Smooth muscle cell (in vitro differentiated cells): Measurements from ENCODE around the gene MBOAT7. TPM values are rescaled to one million over a fixed set of nuclear protein-coding genes. Genes with fewer than 3 reads are reported as not detected.
A peak's percentile ranks its signal among the peaks of the same experiment; 100 is the strongest.

ENCODE experiments used
- DNase-seq: peaks from one replicate; lab custom pipeline; 2025; ENCODE audit not compliant: unreplicated experiment; lab: John Stamatoyannopoulos, UW
- H2AFZ ChIP-seq: fragments of 200-600 bp; sonication (generic); 2 replicates; pipeline ENCODE4 v1.6.0; 2016; ENCODE audit warnings: antibody characterized with exemption, low read depth, mild to moderate bottlenecking
- H3F3A ChIP-seq: fragments of 200-600 bp; sonication (generic); 2 replicates; pipeline ENCODE4 v1.6.0; 2017; ENCODE audit warnings: antibody characterized with exemption, low read depth
- H3K27ac ChIP-seq: fragments of 200-600 bp; sonication (generic); 2 replicates; pipeline ENCODE4 v1.5.1; 2016; ENCODE audit warnings: low read depth, mild to moderate bottlenecking
- H3K27me3 ChIP-seq: fragments of 200-600 bp; sonication (generic); 2 replicates; pipeline ENCODE4 v1.6.1; 2016; ENCODE audit warnings: low read depth, mild to moderate bottlenecking
- H3K36me3 ChIP-seq: fragments of 200-600 bp; sonication (generic); 2 replicates; pipeline ENCODE4 v1.5.1; 2016; ENCODE audit warnings: low read depth
- H3K4me1 ChIP-seq: fragments of 200-600 bp; sonication (generic); 2 replicates; pipeline ENCODE4 v1.5.1; 2016; ENCODE audit warnings: low read depth
- H3K4me2 ChIP-seq: fragments of 200-600 bp; sonication (generic); 2 replicates; pipeline ENCODE4 v1.6.0; 2016; ENCODE audit warnings: mild to moderate bottlenecking
- H3K4me3 ChIP-seq: fragments of 200-600 bp; sonication (generic); 2 replicates; pipeline ENCODE4 v1.5.1; 2016; ENCODE audit warnings: mild to moderate bottlenecking
- H3K79me2 ChIP-seq: fragments of 200-600 bp; sonication (generic); 2 replicates; pipeline ENCODE4 v1.6.0; 2016; ENCODE audit warnings: low read depth, mild to moderate bottlenecking
- H3K9ac ChIP-seq: fragments of 200-600 bp; sonication (generic); 2 replicates; pipeline ENCODE4 v1.6.0; 2016; ENCODE audit warnings: low read depth
- H3K9me3 ChIP-seq: fragments of 200-600 bp; sonication (generic); replicated peaks from 2 replicates; pipeline ENCODE4 v1.5.1; 2016; ENCODE audit warnings: low read depth
- H4K20me1 ChIP-seq: fragments of 200-600 bp; sonication (generic); 2 replicates; pipeline ENCODE4 v1.6.0; 2016; ENCODE audit warnings: low read depth
- WGBS: methylation state at CpG from one replicate; pipeline ENCODE4 v1.1.7; 2016; ENCODE audit warnings: low lambda C conversion rate; 5-methylcytosine and 5-hydroxymethylcytosine counted together
- polyA plus RNA-seq: library from polyadenylated mRNA; unstranded; fragments of >200 nt; fragmentation: Nextera tagmentation; extraction: Ambion mirVana; gene quantifications from 2 replicates; pipeline ENCODE4 v1.2.1, GENCODE V29; 2016
- total RNA-seq: library from RNA; depleted of rRNA; stranded (reverse); fragments of >200 nt; gene quantifications from 2 replicates; pipeline ENCODE4 v1.2.3, GENCODE V29; 2014
- TF ChIP-seq, protein P1 (sequence below): fragments of 200-600 bp; sonication (generic); IDR thresholded peaks from 2 replicates; pipeline ENCODE4 v1.5.1; 2017; ENCODE audit warnings: borderline replicate concordance, mild to moderate bottlenecking, antibody characterized with exemption; ENCODE audit not compliant: insufficient read depth, poor library complexity, severe bottlenecking

Gene MBOAT7
- total and polyA plus RNA-seq, 2 experiments from 2014 or later, result 106 to 110 TPM

DNA sequence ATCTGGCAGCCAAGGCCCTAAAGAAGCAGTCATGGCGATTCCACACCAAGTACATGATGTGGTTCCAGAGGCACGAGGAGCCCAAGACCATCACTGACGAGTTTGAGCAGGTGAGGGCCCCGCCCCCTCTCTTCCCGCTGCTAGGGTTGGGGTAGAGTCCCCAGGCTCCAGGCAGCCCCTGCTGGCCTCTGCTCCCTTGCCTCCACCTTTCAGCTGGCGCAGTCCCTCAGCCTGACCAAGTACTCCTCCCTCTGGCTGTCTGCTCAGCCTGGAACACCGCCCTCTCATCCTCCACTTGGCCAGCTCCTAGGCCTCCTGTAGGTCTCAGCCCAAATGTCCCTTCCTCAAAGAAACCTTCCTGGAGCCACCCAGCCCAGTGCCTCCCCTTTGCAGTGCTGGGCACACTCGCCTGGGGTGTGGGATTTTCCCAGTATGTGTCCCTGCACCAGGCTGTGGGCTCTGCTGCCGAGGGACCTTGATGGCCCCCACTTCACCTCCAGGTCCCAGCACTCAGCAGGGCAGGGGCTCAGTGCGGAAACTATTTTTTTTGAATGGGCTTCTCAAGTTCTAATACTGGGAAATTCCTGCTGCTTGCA is 35.6 kb downstream of the MBOAT7 start:
- H3F3A ChIP-seq, result peaks cover 29% of the 10 kb centered on the region
- H3K4me3 ChIP-seq, result no peak overlapping the region
- H4K20me1 ChIP-seq, result peaks cover 9% of the 10 kb centered on the region
- H3K27me3 ChIP-seq, result no peaks in the 10 kb centered on the region
- H3K27ac ChIP-seq, result peak overlapping the region; percentile 4
- H3K79me2 ChIP-seq, result peaks cover 6% of the 10 kb centered on the region
- H3K36me3 ChIP-seq, result no peaks in the 10 kb centered on the region
- H3K4me1 ChIP-seq, result peaks cover 6% of the 10 kb centered on the region
- H2AFZ ChIP-seq, result no peak overlapping the region
- no peaks in the 10 kb centered on the region for H3K9me3 ChIP-seq
- WGBS, result 96% methylated on average over 10 of the region's 10 CpGs
- TF ChIP-seq, protein P1, sequence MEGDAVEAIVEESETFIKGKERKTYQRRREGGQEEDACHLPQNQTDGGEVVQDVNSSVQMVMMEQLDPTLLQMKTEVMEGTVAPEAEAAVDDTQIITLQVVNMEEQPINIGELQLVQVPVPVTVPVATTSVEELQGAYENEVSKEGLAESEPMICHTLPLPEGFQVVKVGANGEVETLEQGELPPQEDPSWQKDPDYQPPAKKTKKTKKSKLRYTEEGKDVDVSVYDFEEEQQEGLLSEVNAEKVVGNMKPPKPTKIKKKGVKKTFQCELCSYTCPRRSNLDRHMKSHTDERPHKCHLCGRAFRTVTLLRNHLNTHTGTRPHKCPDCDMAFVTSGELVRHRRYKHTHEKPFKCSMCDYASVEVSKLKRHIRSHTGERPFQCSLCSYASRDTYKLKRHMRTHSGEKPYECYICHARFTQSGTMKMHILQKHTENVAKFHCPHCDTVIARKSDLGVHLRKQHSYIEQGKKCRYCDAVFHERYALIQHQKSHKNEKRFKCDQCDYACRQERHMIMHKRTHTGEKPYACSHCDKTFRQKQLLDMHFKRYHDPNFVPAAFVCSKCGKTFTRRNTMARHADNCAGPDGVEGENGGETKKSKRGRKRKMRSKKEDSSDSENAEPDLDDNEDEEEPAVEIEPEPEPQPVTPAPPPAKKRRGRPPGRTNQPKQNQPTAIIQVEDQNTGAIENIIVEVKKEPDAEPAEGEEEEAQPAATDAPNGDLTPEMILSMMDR, result no peak
- H3K4me2 ChIP-seq, result no peak overlapping the region
- no peak for DNase-seq
- no peak overlapping the region for H3K9ac ChIP-seq

DNA sequence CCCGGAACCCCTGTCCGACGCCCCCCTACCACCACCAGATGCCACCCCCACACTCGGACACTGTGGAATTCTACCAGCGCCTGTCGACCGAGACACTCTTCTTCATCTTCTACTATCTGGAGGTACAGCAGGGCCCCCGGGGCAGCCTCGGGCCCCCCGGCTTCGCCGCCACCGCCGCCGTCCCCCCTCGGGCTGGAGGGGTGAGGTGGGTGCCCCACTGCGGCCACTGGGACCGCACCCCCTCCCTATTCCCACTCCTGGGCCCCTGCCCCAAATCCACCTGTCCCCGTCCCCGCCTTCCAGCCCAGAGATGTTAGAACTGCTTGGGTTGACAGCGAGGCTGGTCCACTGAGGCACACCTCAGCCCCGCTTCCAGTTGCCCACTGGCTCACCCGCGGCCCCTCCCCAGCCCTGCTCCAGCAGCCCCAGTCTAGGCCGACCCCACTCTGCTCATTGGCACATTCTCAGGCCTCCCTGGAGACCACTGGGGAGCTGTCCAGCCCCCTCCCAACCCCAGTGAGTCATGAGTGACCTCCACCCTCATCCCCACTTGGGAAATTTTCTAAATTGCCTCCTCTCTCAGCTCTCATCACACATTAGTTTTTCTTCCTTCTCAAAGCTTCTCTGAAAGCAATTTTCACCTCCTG is 36.4 kb downstream of the MBOAT7 start:
- Histone ChIP-seq H3K9ac (no peak overlapping the region), H3K36me3 (no peaks in the 10 kb centered on the region), H3K9me3 (no peaks in the 10 kb centered on the region), H3K79me2 (no peaks in the 10 kb centered on the region), H3K27me3 (no peaks in the 10 kb centered on the region), H4K20me1 (peaks cover 9% of the 10 kb centered on the region), H3K4me3 (no peak overlapping the region), H3K27ac (no peak overlapping the region), H2AFZ (no peak overlapping the region), H3K4me1 (no peaks in the 10 kb centered on the region), H3K4me2 (no peak overlapping the region), H3F3A (peaks cover 26% of the 10 kb centered on the region)
- TF ChIP-seq, protein P1, result no peak
- 94% methylated on average over 13 of the region's 25 CpGs for WGBS
- no peak for DNase-seq

DNA sequence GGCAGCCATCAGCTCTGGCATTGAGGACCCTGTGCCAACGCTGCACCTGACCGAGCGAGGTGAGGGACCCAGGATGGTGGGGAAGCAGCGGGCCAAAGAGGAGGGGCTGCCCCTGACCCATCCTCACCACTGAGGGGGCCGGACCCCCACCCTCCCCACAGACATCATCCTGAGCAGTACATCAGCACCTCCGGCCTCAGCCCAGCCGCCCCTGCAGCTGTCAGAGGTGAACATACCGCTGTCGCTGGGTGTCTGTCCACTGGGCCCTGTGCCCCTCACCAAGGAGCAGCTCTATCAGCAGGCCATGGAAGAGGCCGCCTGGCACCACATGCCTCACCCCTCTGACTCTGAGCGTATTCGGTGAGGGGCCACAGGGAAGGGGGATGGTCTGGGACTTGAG is 37.1 kb downstream of the MBOAT7 start:
- Histone ChIP-seq H3K36me3 (no peaks in the 10 kb centered on the region), H3K9ac (no peak overlapping the region), H4K20me1 (peaks cover 10% of the 10 kb centered on the region), H3K27me3 (no peaks in the 10 kb centered on the region), H3K4me2 (no peak overlapping the region), H3K79me2 (no peaks in the 10 kb centered on the region), H2AFZ (no peak overlapping the region), H3K4me1 (no peaks in the 10 kb centered on the region), H3K4me3 (no peak overlapping the region), H3F3A (peaks cover 26% of the 10 kb centered on the region), H3K27ac (no peak overlapping the region), H3K9me3 (no peaks in the 10 kb centered on the region)
- WGBS, result 85% methylated on average over 11 of the region's 12 CpGs
- TF ChIP-seq, protein P1, result no peak
- no peak for DNase-seq
